K562 (cell line): ENCODE data around the gene PDLIM5. TPM values are rescaled to one million over a fixed set of nuclear protein-coding genes. Genes with fewer than 3 reads are reported as not detected.

Experiments
- ATAC-seq: fragments of 200-7000 bp; cut with Tn5 transposase; 3 replicates; pipeline ENCODE4 v1.9.1; 2020; ENCODE audit warnings: moderate library complexity
- BruUV-seq: library from RNA; stranded (reverse); fragments of 400-500 nt; replicated peaks from 2 replicates; lab custom pipeline; 2021; lab: Mats Ljungman, UMichigan
- CTCF ChIA-PET: fragments of 300-600 bp; formaldehyde crosslinking; extraction: SDS; loops from one replicate; lab custom pipeline; 2021; ENCODE audit warnings: low intra/inter-chr PET ratio; lab: Yijun Ruan, JAX
- POLR2A ChIA-PET: fragments of 300-600, 350-650 bp; sonication (Branson Sonifier 250); formaldehyde crosslinking; extraction: SDS; loops from one replicate; lab custom pipeline; 2021; ENCODE audit warnings: antibody characterized with exemption, inconsistent platforms; lab: Yijun Ruan, JAX
- DNase-seq, 4 experiments: peaks; one replicate each; pipeline versions ENCODE4 v3.0.0 to v3.0.0-alpha.2; 2011 to 2018; ENCODE audit warnings: low spot score in 3 of 4, mixed read lengths in 3 of 4; ENCODE audit errors: extremely low read depth in 1 of 4
- FAIRE-seq: peaks from 2 replicates; lab custom pipeline; 2011; peaks lifted over from hg19 to GRCh38; lab: Jason Lieb, UNC
- H2AFZ ChIP-seq: 2 replicates; pipeline ENCODE4 v1.6.0; 2011; ENCODE audit warnings: low read depth, low read length, control low read depth, inconsistent platforms
- H3K27ac ChIP-seq: fragments of 200-600 bp; 3 replicates; pipeline ENCODE4 v1.8.0; 2011; ENCODE audit warnings: low read depth, mild to moderate bottlenecking, control low read depth, inconsistent platforms, low read length, moderate library complexity, mixed read lengths; ENCODE audit errors: extremely low read depth
- H3K27me3 ChIP-seq, 2 experiments: fragments of 300-600 bp in 1 of 2; 2 replicates in 1 of 2; 3 replicates in 1 of 2; pipeline versions ENCODE4 v1.6.0 to v1.8.0; 2011; ENCODE audit warnings: inconsistent platforms in 2 of 2, low read length in 2 of 2, mild to moderate bottlenecking in 1 of 2, mixed read lengths in 1 of 2, moderate library complexity in 1 of 2; ENCODE audit not compliant: control insufficient read depth in 2 of 2, insufficient read depth in 2 of 2
- H3K36me3 ChIP-seq: fragments of 300-600 bp; 3 replicates; pipeline ENCODE4 v1.8.0; 2011; ENCODE audit warnings: mild to moderate bottlenecking, low read length, inconsistent platforms; ENCODE audit not compliant: control insufficient read depth, insufficient read depth
- H3K4me1 ChIP-seq, 2 experiments: fragments of 200-600 bp in 1 of 2; replicated peaks in 1 of 2; 2 replicates in 1 of 2; 3 replicates in 1 of 2; pipeline versions ENCODE4 v1.5.1 to v1.8.0; 2011; ENCODE audit warnings: inconsistent platforms in 2 of 2, low read length in 2 of 2, mild to moderate bottlenecking in 1 of 2, mixed read lengths in 1 of 2, moderate library complexity in 1 of 2; ENCODE audit not compliant: control insufficient read depth in 2 of 2, insufficient read depth in 2 of 2
- H3K4me2 ChIP-seq: 2 replicates; pipeline ENCODE4 v1.6.1; 2011; ENCODE audit warnings: low read length, control low read depth, inconsistent platforms, mixed read lengths; ENCODE audit not compliant: insufficient read depth
- H3K4me3 ChIP-seq: fragments of 200-600 bp; sonication (generic), shearing (Covaris generic); 2 replicates; pipeline ENCODE4 v1.5.1; 2016; ENCODE audit warnings: control low read depth, inconsistent platforms
- H3K79me2 ChIP-seq: fragments of 200-600 bp; 3 replicates; pipeline ENCODE4 v1.8.0; 2011; ENCODE audit warnings: low read length, inconsistent platforms; ENCODE audit not compliant: control insufficient read depth, insufficient read depth
- H3K9ac ChIP-seq, 2 experiments: 2 replicates each; pipeline versions ENCODE4 v1.6.0 to v1.6.1; 2011; ENCODE audit warnings: low read depth in 2 of 2, low read length in 2 of 2, control low read depth in 1 of 2, inconsistent platforms in 1 of 2, mild to moderate bottlenecking in 1 of 2, mixed read lengths in 1 of 2; ENCODE audit not compliant: insufficient read depth in 1 of 2
- H3K9me1 ChIP-seq: one replicate; pipeline ENCODE4 v1.6.0; 2011; ENCODE audit warnings: inconsistent platforms, mild to moderate bottlenecking, low read length, moderate library complexity; ENCODE audit not compliant: control insufficient read depth, insufficient read depth
- H3K9me3 ChIP-seq: replicated peaks from 2 replicates; pipeline ENCODE4 v1.5.1; 2011; ENCODE audit warnings: low read depth, low read length, inconsistent platforms; ENCODE audit not compliant: control insufficient read depth, insufficient read depth
- H4K20me1 ChIP-seq: replicated peaks from 2 replicates; pipeline ENCODE4 v1.6.1; 2011; ENCODE audit warnings: low read length, inconsistent platforms, mixed read lengths; ENCODE audit not compliant: control insufficient read depth, insufficient read depth
- ARID2 ChIP-seq: fragments of 450-650 bp; IDR thresholded peaks from 2 replicates; pipeline ENCODE4 v1.6.1; 2017; ENCODE audit warnings: antibody characterized with exemption, mild to moderate bottlenecking
- BRF1 ChIP-seq: IDR thresholded peaks from 3 replicates; pipeline ENCODE4 v1.6.1; 2011; ENCODE audit warnings: borderline replicate concordance, mild to moderate bottlenecking; ENCODE audit not compliant: insufficient read length; ENCODE audit errors: extremely low read depth
- HNRNPL ChIP-seq: fragments of 200-400 bp; formaldehyde crosslinking; IDR thresholded peaks from 2 replicates; pipeline ENCODE4 v1.6.1; 2017; ENCODE audit warnings: low read depth, mild to moderate bottlenecking, low read length
- LEF1 ChIP-seq: fragments of 450-650 bp; IDR thresholded peaks from 2 replicates; pipeline ENCODE4 v1.6.1; 2016; ENCODE audit warnings: mild to moderate bottlenecking
- NRF1 ChIP-seq, 2 experiments: fragments of 450-650 bp; IDR thresholded peaks in 1 of 2; conservative IDR thresholded peaks in 1 of 2; 2 replicates each; pipeline ENCODE4 v1.6.1; 2014; ENCODE audit warnings: mild to moderate bottlenecking in 2 of 2
- OTX1 ChIP-seq: fragments of 450-650 bp; formaldehyde crosslinking; IDR thresholded peaks from 2 replicates; pipeline ENCODE4 v1.4.0; 2022; ENCODE audit warnings: mild to moderate bottlenecking
- RBM39 ChIP-seq: fragments of 200-400 bp; formaldehyde crosslinking; optimal IDR thresholded peaks from 2 replicates; pipeline ENCODE3; 2018; ENCODE audit warnings: low read depth, low read length
- RFX1 ChIP-seq: fragments of 450-650 bp; IDR thresholded peaks from 2 replicates; pipeline ENCODE4 v1.6.1; 2016; ENCODE audit warnings: mild to moderate bottlenecking, moderate library complexity
- THAP12 ChIP-seq: fragments of 250-450 bp; sonication (Bioruptor Pico); IDR thresholded peaks from 2 replicates; pipeline ENCODE4 v1.9.0; 2021; ENCODE audit warnings: mild to moderate bottlenecking, inconsistent platforms
- ZNF41 ChIP-seq: fragments of 250-450 bp; sonication (Bioruptor Pico); conservative IDR thresholded peaks from 2 replicates; pipeline ENCODE4 v1.4.0; 2020; ENCODE audit warnings: mild to moderate bottlenecking
- ZNF717 ChIP-seq: fragments of 250-450 bp; sonication (Bioruptor Pico); IDR thresholded peaks from 2 replicates; pipeline ENCODE4 v1.5.0; 2021
- WGBS: fragments of 100-300 bp; shearing (Covaris generic); methylation state at CpG from one replicate; pipeline ENCODE4 v1.1.6; 2016; ENCODE audit warnings: low coverage, mixed read lengths; ENCODE audit not compliant: insufficient coverage; ENCODE audit errors: missing lambda C conversion rate; 5-methylcytosine and 5-hydroxymethylcytosine counted together
- in situ Hi-C: fragments of 300-500 bp; cut with MboI; formaldehyde crosslinking; loops from 4 replicates; pipeline ENCODE4 v1.15.0; 2018; ENCODE audit warnings: inconsistent platforms, mixed read lengths
- intact Hi-C: fragments of 100-400 bp; cut with micrococcal nuclease; formaldehyde crosslinking; loops from 2 replicates; pipeline ENCODE4 v1.14.2; 2022
- polyA plus RNA-seq, 8 experiments: library from polyadenylated mRNA; depleted of rRNA in 4 of 8; stranded (reverse) in 5 of 8; unstranded in 3 of 8; fragments of >200 nt; fragmentation: Nextera tagmentation in 2 of 8; fragmentation: Illumina TruSeq in 1 of 8; extraction: Ambion mirVana in 2 of 8; extraction: Trizol in 1 of 8; gene quantifications; 2 replicates each; pipeline versions ENCODE4 v1.2.1 to v1.2.3, GENCODE V29; 2011 to 2014; ENCODE audit warnings: inconsistent platforms in 1 of 8, missing spikeins in 1 of 8
- total RNA-seq, 7 experiments: library from RNA; depleted of rRNA in 6 of 7; stranded (reverse); fragments of >200 nt in 6 of 7; fragmentation: Illumina TruSeq in 2 of 7; extraction: Trizol in 2 of 7; gene quantifications; 2 replicates each; pipeline versions ENCODE4 v1.2.1 to v1.2.3, GENCODE V29; 2011 to 2021; ENCODE audit warnings: low replicate concordance in 1 of 7
- TF ChIP-seq, protein P1 (sequence below): fragments of 450-650 bp; IDR thresholded peaks from 2 replicates; pipeline ENCODE4 v1.6.1; 2016; ENCODE audit warnings: low read depth, mild to moderate bottlenecking, moderate library complexity
- TF ChIP-seq, protein P2 (sequence below): fragments of 250-450 bp; sonication (Bioruptor Pico); IDR thresholded peaks from 2 replicates; pipeline ENCODE4 v1.8.0; 2021; ENCODE audit warnings: moderate library complexity, mild to moderate bottlenecking, inconsistent platforms

Gene PDLIM5
- total and polyA plus RNA-seq, 9 of the 15 experiments (the other 6 are each of a cell fraction or from before 2014, with no cell fraction given), result 36.9 to 127 (median 62.5) TPM

DNA sequence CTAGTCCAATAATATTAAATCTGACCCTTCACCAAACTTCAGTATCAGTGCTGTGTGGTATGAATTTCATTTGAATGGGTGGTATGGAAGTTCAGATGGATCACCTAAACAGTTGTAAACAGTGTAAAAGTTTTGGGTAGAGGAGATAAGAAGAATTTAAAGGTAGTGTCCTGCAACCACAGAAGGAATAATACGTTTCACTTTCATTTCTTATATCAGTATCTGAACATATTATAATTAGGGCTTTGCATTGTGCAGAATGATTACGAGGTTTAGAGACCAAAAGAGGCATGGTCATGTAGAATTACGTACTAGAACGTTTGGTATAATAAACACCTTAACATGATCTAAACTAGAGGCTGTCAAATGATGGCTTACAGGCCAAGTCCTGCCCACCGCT lies 116.1 kb downstream of the PDLIM5 start:
- Histone ChIP-seq H3K36me3 (no peaks in the 10 kb centered on the region), H3K4me3 (no peak overlapping the region), H3K79me2 (peaks cover 22% of the 10 kb centered on the region; the same call in 2 of the 3 replicates), H2AFZ (no peak overlapping the region), H3K4me1 (no peaks in the 10 kb centered on the region; a peak in 1 of 5 replicates), H3K27ac (no peak overlapping the region), H3K27me3 (no peaks in the 10 kb centered on the region), H3K9me1 (no peaks in the 10 kb centered on the region), H3K9ac (no peak overlapping the region), H4K20me1 (no peaks in the 10 kb centered on the region), H3K9me3 (no peaks in the 10 kb centered on the region; the same call in 1 of the 2 replicates), H3K4me2 (no peak overlapping the region)
- CTCF ChIA-PET, result no interaction called here
- 0 out of 3 replicates have a peak, but pooled peaks have one; percentile 19 for ATAC-seq
- POLR2A ChIA-PET, result no interaction called here
- in situ Hi-C loops, result no loop called here
- peak; percentile 37 for FAIRE-seq
- 26% methylated on average over 5 of the region's 5 CpGs for WGBS
- BruUV-seq, result no TSS peak
- no peak for DNase-seq
- intact Hi-C loops, result no loop called here
- TF ChIP-seq HNRNPL, result no peak
- no peak for TF ChIP-seq LEF1
- no peak for TF ChIP-seq ZNF717 (CRISPR knock-in tag)
- TF ChIP-seq NRF1 (conservative IDR thresholded peaks at IDR 0.05 in 1 of 2, IDR thresholded peaks at IDR 0.05 in 1 of 2), result no peak
- no peak for TF ChIP-seq BRF1
- no peak for TF ChIP-seq OTX1 (CRISPR knock-in tag)
- no peak for TF ChIP-seq RFX1
- no peak for TF ChIP-seq RBM39
- no peak for TF ChIP-seq ZNF41 (CRISPR knock-in tag)
- TF ChIP-seq, protein P1, sequence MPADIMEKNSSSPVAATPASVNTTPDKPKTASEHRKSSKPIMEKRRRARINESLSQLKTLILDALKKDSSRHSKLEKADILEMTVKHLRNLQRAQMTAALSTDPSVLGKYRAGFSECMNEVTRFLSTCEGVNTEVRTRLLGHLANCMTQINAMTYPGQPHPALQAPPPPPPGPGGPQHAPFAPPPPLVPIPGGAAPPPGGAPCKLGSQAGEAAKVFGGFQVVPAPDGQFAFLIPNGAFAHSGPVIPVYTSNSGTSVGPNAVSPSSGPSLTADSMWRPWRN, result no peak
- TF ChIP-seq, protein P2, sequence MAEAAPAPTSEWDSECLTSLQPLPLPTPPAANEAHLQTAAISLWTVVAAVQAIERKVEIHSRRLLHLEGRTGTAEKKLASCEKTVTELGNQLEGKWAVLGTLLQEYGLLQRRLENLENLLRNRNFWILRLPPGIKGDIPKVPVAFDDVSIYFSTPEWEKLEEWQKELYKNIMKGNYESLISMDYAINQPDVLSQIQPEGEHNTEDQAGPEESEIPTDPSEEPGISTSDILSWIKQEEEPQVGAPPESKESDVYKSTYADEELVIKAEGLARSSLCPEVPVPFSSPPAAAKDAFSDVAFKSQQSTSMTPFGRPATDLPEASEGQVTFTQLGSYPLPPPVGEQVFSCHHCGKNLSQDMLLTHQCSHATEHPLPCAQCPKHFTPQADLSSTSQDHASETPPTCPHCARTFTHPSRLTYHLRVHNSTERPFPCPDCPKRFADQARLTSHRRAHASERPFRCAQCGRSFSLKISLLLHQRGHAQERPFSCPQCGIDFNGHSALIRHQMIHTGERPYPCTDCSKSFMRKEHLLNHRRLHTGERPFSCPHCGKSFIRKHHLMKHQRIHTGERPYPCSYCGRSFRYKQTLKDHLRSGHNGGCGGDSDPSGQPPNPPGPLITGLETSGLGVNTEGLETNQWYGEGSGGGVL, result no peak
- no peak for TF ChIP-seq THAP12 (CRISPR knock-in tag)
- TF ChIP-seq ARID2, result no peak
